ENCODE measurements around the gene SYN1. TPM values are rescaled to one million over a fixed set of nuclear protein-coding genes. Genes with fewer than 3 reads are reported as not detected.
A peak's percentile ranks its signal among the peaks of the same experiment; 100 is the strongest.

The SYN1 gene
- total and polyA plus RNA-seq, 2 experiments from 2014 or later: 3.6 to 6.7 TPM

- TF ChIP-seq CREB1 (CRISPR knock-in tag; IDR thresholded peaks at IDR 0.05; ENCODE audit: low read depth) (no peak), ZNF331 (CRISPR knock-in tag; IDR thresholded peaks at IDR 0.05; ENCODE audit: low read depth) (no peak), ZNF114 (CRISPR knock-in tag; IDR thresholded peaks at IDR 0.05) (no peak), POLR2AphosphoS5 (IDR thresholded peaks at IDR 0.05; ENCODE audit: low read depth) (no peak), NANOG (IDR thresholded peaks at IDR 0.05; ENCODE audit: borderline replicate concordance) (no peak), EZH2 (IDR thresholded peaks at IDR 0.05; ENCODE audit: low read depth, unreplicated experiment) (no peak), REST (IDR thresholded peaks at IDR 0.05; ENCODE audit: unreplicated experiment) (no peak)
- TF ChIP-seq, protein P1, sequence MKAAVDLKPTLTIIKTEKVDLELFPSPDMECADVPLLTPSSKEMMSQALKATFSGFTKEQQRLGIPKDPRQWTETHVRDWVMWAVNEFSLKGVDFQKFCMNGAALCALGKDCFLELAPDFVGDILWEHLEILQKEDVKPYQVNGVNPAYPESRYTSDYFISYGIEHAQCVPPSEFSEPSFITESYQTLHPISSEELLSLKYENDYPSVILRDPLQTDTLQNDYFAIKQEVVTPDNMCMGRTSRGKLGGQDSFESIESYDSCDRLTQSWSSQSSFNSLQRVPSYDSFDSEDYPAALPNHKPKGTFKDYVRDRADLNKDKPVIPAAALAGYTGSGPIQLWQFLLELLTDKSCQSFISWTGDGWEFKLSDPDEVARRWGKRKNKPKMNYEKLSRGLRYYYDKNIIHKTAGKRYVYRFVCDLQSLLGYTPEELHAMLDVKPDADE (IDR thresholded peaks at IDR 0.05): no peak
Observed at GRCh38 chrX:47561659-47562151, 58.0 kb downstream of the SYN1 start (continued).

- no peak for TF ChIP-seq EZH2phosphoT487 (IDR thresholded peaks at IDR 0.05; ENCODE audit: unreplicated experiment)
- TF ChIP-seq ZNF462 (CRISPR knock-in tag; IDR thresholded peaks at IDR 0.05): no peak
- TF ChIP-seq EZH2 (IDR thresholded peaks at IDR 0.05; ENCODE audit: low read depth, unreplicated experiment): no peak
- no peak for TF ChIP-seq NANOG (IDR thresholded peaks at IDR 0.05; ENCODE audit: borderline replicate concordance)
- TF ChIP-seq STAT1 (IDR thresholded peaks at IDR 0.05; ENCODE audit: unreplicated experiment): no peak
- TF ChIP-seq, protein P1 (IDR thresholded peaks at IDR 0.05): no peak
- TF ChIP-seq POLR2AphosphoS5 (IDR thresholded peaks at IDR 0.05; ENCODE audit: low read depth): peak; percentile 65
- TF ChIP-seq ZNF331 (CRISPR knock-in tag; IDR thresholded peaks at IDR 0.05; ENCODE audit: low read depth): no peak
- TF ChIP-seq CREB1 (CRISPR knock-in tag; IDR thresholded peaks at IDR 0.05; ENCODE audit: low read depth): peak; percentile 66
- H2AFZ ChIP-seq: no peak within 1 kb of the TSS
- H3K4me1 Mint-ChIP-seq: peaks cover 24% of the 10 kb centered on the region
Observed at GRCh38 chrX:47560934-47561658, 58.6 kb downstream of the SYN1 start, which contains the start of gene ARAF. Gene ARAF, plus strand, starts transcription at chrX:47561205. Its CDS starts 1,763 bp downstream, at chrX:47562968.

More at GRCh38 chrX:47560934-47561658, 58.6 kb downstream of the SYN1 start, which contains the start of gene ARAF:
- H4K20me1 ChIP-seq (replicated peaks; ENCODE audit: insufficient read depth): no peaks in the 10 kb centered on the region
- Mint-ChIP-seq H3K4me3 (peak within 1 kb of the TSS; percentile 90), H3K36me3 (ENCODE audit: low read depth) (peaks cover 20% of the 10 kb centered on the region), H3K9me3 (no peaks in the 10 kb centered on the region), H3K27ac (peak within 1 kb of the TSS; percentile 96), H3K27me3 (ENCODE audit: insufficient read depth, low read depth, poor library complexity) (no peaks in the 10 kb centered on the region)
- H3K79me2 ChIP-seq (replicated peaks; ENCODE audit: insufficient read depth): peaks cover 9% of the 10 kb centered on the region; the same call in 1 of the 2 replicates
- peak; percentile 88 for ATAC-seq
- no peaks in the 10 kb centered on the region for H3K27me3 ChIP-seq (ENCODE audit: insufficient read depth)
- peak within 1 kb of the TSS; percentile 87; the same call in 1 of the 2 replicates for H3K27ac ChIP-seq (ENCODE audit: low read depth)
- DNase-seq (ENCODE audit: low spot score): peak; percentile 97
- H3K9me2 ChIP-seq (ENCODE audit: insufficient read depth): no peaks in the 10 kb centered on the region
- peak within 1 kb of the TSS; percentile 81 for H3K4me2 ChIP-seq
- H3K36me3 ChIP-seq (ENCODE audit: insufficient read depth): no peaks in the 10 kb centered on the region
- peaks cover 7% of the 10 kb centered on the region; the same call in 1 of the 2 replicates for H3K4me1 ChIP-seq (ENCODE audit: insufficient read depth)
- no peaks in the 10 kb centered on the region for H3F3A ChIP-seq (replicated peaks; ENCODE audit: low read depth)
- H3K4me3 ChIP-seq: peak within 1 kb of the TSS; percentile 73

All from GM23338 (cell line).